GM12874 (cell line): ENCODE results near the gene DYNLT2.

ENCODE experiments used
- TF ChIP-seq, protein P1 (sequence below): IDR thresholded peaks from 2 replicates; pipeline ENCODE4 v1.5.1; 2011; ENCODE audit warnings: low read depth, mild to moderate bottlenecking, control low read depth, low read length, moderate library complexity; ENCODE audit not compliant: insufficient read depth

DYNLT2 gene

GRCh38 chr6:169726049-169726400 lies 25.3 kb downstream of the DYNLT2 start:
- TF ChIP-seq, protein P1, sequence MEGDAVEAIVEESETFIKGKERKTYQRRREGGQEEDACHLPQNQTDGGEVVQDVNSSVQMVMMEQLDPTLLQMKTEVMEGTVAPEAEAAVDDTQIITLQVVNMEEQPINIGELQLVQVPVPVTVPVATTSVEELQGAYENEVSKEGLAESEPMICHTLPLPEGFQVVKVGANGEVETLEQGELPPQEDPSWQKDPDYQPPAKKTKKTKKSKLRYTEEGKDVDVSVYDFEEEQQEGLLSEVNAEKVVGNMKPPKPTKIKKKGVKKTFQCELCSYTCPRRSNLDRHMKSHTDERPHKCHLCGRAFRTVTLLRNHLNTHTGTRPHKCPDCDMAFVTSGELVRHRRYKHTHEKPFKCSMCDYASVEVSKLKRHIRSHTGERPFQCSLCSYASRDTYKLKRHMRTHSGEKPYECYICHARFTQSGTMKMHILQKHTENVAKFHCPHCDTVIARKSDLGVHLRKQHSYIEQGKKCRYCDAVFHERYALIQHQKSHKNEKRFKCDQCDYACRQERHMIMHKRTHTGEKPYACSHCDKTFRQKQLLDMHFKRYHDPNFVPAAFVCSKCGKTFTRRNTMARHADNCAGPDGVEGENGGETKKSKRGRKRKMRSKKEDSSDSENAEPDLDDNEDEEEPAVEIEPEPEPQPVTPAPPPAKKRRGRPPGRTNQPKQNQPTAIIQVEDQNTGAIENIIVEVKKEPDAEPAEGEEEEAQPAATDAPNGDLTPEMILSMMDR = no peak

DNA sequence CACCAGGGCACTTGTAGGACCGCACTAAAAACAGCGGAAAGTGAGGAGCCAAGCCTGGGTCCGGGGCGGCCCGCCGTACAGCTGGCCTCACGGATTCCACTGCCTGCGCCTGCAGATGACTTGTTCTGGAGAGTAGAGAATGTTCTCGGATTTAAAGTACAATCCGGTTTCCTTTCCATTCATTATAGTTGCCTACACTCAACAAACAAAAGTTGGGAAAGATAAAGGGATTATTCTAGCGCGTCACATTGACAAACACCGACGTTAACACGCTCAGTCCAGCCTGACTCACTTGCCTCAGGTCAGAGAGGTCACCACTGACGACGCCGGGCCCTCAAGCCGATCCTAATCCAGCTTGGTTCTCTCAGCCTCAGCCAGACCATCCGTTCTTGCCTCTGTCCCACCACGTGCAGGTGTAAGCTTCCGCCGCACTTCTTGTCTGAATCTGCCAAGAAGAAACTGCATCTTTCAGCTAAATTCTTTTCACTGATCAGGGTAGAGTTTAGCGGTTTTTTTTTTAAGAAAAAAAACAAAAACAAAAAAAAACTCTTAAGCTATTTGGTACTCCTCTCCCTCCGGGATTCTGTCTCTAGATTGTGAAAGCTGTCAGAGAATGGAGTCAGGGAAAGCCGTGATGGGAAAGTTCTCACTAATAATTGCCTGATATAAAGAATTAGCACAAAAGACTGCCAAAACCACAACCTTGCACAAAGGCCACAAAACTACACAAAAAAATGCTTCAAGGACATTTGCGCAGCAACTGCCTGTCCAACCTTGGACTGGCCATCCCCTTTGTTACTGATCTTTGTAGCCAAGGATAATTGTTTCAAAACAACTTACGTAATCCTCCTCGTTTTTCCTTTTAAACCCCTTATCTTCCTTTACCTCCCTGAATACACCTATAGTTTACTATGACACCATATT lies 26.0 kb downstream of the DYNLT2 start:
- TF ChIP-seq, protein P1 = no peak

- TF ChIP-seq, protein P1 = no peak
Measured at GRCh38 chr6:169724494-169725124, 26.8 kb downstream of the DYNLT2 start, which contains the start of gene PHF10. PHF10 (minus strand) TSS chr6:169724500; CDS start chr6:169723931, 569 bp downstream.

- TF ChIP-seq, protein P1 = no peak
Measured at GRCh38 chr6:169723991-169724493, 27.3 kb downstream of the DYNLT2 start.

DNA sequence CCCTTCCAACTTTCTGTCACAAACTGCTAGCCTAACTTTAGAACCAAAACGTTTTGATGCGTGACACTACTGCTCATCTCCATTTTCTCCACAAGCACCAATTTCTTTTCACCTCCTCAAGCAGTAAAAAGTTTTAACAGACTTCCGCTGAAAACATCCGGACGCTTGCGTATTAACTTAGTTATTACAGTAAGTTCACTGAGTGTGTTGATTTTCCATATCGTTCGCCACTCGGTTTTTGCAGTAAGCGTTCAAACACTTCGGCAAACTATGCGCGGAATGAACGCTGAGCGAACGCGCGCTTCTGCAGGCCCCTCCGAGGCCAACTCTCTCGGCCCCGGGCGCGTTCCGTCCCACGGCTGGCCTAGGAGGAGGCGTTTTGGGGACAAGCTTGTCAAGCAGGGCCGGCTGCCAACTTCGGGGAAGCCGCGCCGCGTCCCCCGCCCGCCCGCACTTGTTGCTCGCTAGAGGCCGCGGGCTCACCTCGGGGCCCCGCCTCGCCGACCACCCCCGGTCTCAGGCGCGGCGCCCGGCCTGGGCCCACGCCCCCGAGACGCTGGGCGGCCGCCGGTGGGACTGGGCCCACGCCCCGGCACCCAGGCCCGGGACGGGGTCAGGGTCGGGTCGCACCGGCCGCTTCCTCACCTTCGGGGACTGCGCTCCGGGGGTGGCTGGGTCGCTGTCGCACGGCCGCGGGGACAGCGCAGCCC lies 28.0 kb downstream of the DYNLT2 start:
- TF ChIP-seq, protein P1 = no peak

GRCh38 chr6:169722362-169723199 lies 28.8 kb downstream of the DYNLT2 start:
- TF ChIP-seq, protein P1 = no peak
